Panc1 (cell line): ENCODE measurements around the gene SLC39A8. TPM values are rescaled to one million over a fixed set of nuclear protein-coding genes. Genes with fewer than 3 reads are reported as not detected.

Experiments used
- ATAC-seq: fragments of 200-7000 bp; cut with Tn5 transposase; 2 replicates; pipeline ENCODE4 v1.9.1; 2020; ENCODE audit warnings: mild to moderate bottlenecking, moderate library complexity
- BruUV-seq: library from RNA; stranded (reverse); fragments of 400-500 nt; replicated peaks from 2 replicates; lab custom pipeline; 2021; lab: Mats Ljungman, UMichigan
- CTCF ChIA-PET: fragments of 300-600 bp; sonication (Branson Sonifier 250); formaldehyde crosslinking; loops from one replicate; lab custom pipeline; 2022; ENCODE audit warnings: antibody characterized with exemption; lab: Charles Lee
- POLR2A ChIA-PET: fragments of 300-600 bp; sonication (Branson Sonifier 250); formaldehyde crosslinking; loops from one replicate; lab custom pipeline; 2022; ENCODE audit warnings: antibody characterized with exemption; lab: Charles Lee
- DNase-seq: peaks from one replicate; pipeline ENCODE4 v3.0.0-alpha.2; 2010; ENCODE audit warnings: low read depth, low spot score
- H3K27ac ChIP-seq: 2 replicates; pipeline ENCODE4 v1.5.1; 2011; ENCODE audit warnings: mild to moderate bottlenecking, low read length, inconsistent platforms
- H3K27me3 ChIP-seq: fragments of 200-500 bp; sonication (Bioruptor generic); 2 replicates; pipeline ENCODE4 v1.6.0; 2014; ENCODE audit warnings: low read length, inconsistent platforms; ENCODE audit not compliant: control insufficient read depth, insufficient read depth
- H3K36me3 ChIP-seq: fragments of 200-500 bp; sonication (Bioruptor generic); 2 replicates; pipeline ENCODE4 v1.5.1; 2014; ENCODE audit warnings: inconsistent platforms, mild to moderate bottlenecking, low read length, moderate library complexity; ENCODE audit not compliant: control insufficient read depth, insufficient read depth
- H3K4me1 ChIP-seq: 2 replicates; pipeline ENCODE4 v1.5.1; 2011; ENCODE audit warnings: inconsistent platforms, mild to moderate bottlenecking, low read length, moderate library complexity; ENCODE audit not compliant: control insufficient read depth, insufficient read depth
- H3K4me3 ChIP-seq, 2 experiments: 2 replicates each; pipeline ENCODE4 v1.5.1; 2011 to 2012; ENCODE audit warnings: low read depth in 2 of 2, low read length in 2 of 2, mild to moderate bottlenecking in 2 of 2, inconsistent platforms in 1 of 2, moderate library complexity in 1 of 2
- H3K9me3 ChIP-seq: fragments of 200-500 bp; sonication (Bioruptor generic); 2 replicates; pipeline ENCODE4 v1.5.1; 2014; ENCODE audit warnings: low read depth, mild to moderate bottlenecking, inconsistent platforms, low read length, moderate library complexity; ENCODE audit not compliant: control insufficient read depth, insufficient read depth
- CTCF ChIP-seq: fragments of 450-650 bp; IDR thresholded peaks from 2 replicates; pipeline ENCODE4 v1.5.1; 2017; ENCODE audit warnings: mild to moderate bottlenecking
- POLR2AphosphoS5 ChIP-seq: IDR thresholded peaks from 2 replicates; pipeline ENCODE4 v1.6.1; 2012; ENCODE audit warnings: mild to moderate bottlenecking, low read depth, low read length, moderate library complexity
- REST ChIP-seq, 2 experiments: IDR thresholded peaks; 2 replicates each; pipeline ENCODE4 v1.6.1; 2011 to 2012; ENCODE audit warnings: low read depth in 2 of 2, control low read depth in 1 of 2, low read length in 1 of 2, mild to moderate bottlenecking in 1 of 2, moderate library complexity in 1 of 2; ENCODE audit not compliant: insufficient read depth in 1 of 2
- SIN3A ChIP-seq: IDR thresholded peaks from 2 replicates; pipeline ENCODE4 v1.6.1; 2012; ENCODE audit warnings: low read depth, mild to moderate bottlenecking, low read length, moderate library complexity, borderline replicate concordance; ENCODE audit not compliant: insufficient read depth
- TCF7L2 ChIP-seq: IDR thresholded peaks from 2 replicates; pipeline ENCODE4 v1.6.1; 2011; ENCODE audit warnings: mild to moderate bottlenecking, low read depth, low read length, inconsistent platforms
- in situ Hi-C: cut with HindIII; loops from 2 replicates; pipeline ENCODE4 v1.10.0; 2016; ENCODE audit warnings: low sequenced_read_pairs, low pct_unique_long_range_greater_than_20kb
- intact Hi-C: fragments of 100-400 bp; cut with micrococcal nuclease; formaldehyde crosslinking; loops from one replicate; pipeline ENCODE4 v1.10.0; 2022; ENCODE audit not compliant: unreplicated experiment
- total RNA-seq: library from RNA; stranded (reverse); gene quantifications from one replicate; pipeline ENCODE4 v1.2.1, GENCODE V29; 2021; ENCODE audit not compliant: unreplicated experiment

SLC39A8 gene
- total RNA-seq, 1 experiment from 2014 or later = 1.4 TPM

- BruUV-seq = no TSS peak
- POLR2A ChIA-PET = no interaction called here
- peak; percentile 53; the same call in 1 of the 2 replicates for TF ChIP-seq CTCF
- no peak for TF ChIP-seq SIN3A
- ATAC-seq (peak; percentile 82; the same call in 1 of the 2 replicates), DNase-seq (peak; percentile 13)
- no peak overlapping the region; the same call in 1 of the 2 replicates for H3K27ac ChIP-seq
- H3K36me3 ChIP-seq = no peaks in the 10 kb centered on the region
- intact Hi-C loops = no loop called here
- in situ Hi-C loops = no loop called here
- CTCF ChIA-PET = no interaction called here
- no peaks in the 10 kb centered on the region for H3K9me3 ChIP-seq
- peaks cover 3% of the 10 kb centered on the region; the same call in 1 of the 2 replicates for H3K4me1 ChIP-seq
- H3K27me3 ChIP-seq = no peaks in the 10 kb centered on the region
- no peak overlapping the region for H3K4me3 ChIP-seq
Measured at GRCh38 chr4:102263024-102263787, 82.1 kb downstream of the SLC39A8 start.

GRCh38 chr4:102259702-102260101, 85.6 kb downstream of the SLC39A8 start:
- CTCF ChIA-PET = no interaction called here
- TF ChIP-seq CTCF (no peak), POLR2AphosphoS5 (no peak), REST (IDR thresholded peaks at IDR 0.05; ENCODE audit: insufficient read depth in 1 of 2, low read depth in 2 of 2, low read length in 1 of 2) (no peak), SIN3A (no peak), TCF7L2 (no peak)

More at GRCh38 chr4:102259702-102260101, 85.6 kb downstream of the SLC39A8 start:
- Histone ChIP-seq H3K4me3 (no peak overlapping the region), H3K4me1 (peaks cover 3% of the 10 kb centered on the region; the same call in 1 of the 2 replicates), H3K27ac (no peak overlapping the region), H3K27me3 (no peaks in the 10 kb centered on the region), H3K9me3 (no peaks in the 10 kb centered on the region), H3K36me3 (no peaks in the 10 kb centered on the region)
- in situ Hi-C loops (no loop called here), intact Hi-C loops (no loop called here)
- no TSS peak for BruUV-seq
- DNase-seq (no peak), ATAC-seq (no peak)
- POLR2A ChIA-PET = no interaction called here
